Jurkat, Clone E6-1 (cell line): ENCODE data around the gene FAM219B.

Experiments
- DNase-seq: peaks from one replicate; pipeline ENCODE4 v3.0.0-alpha.2; 2011; ENCODE audit warnings: low read depth, low spot score
- H3K4me3 ChIP-seq: 2 replicates; pipeline ENCODE4 v1.5.1; 2011; ENCODE audit warnings: mild to moderate bottlenecking, low read length, control low read depth, moderate library complexity

The FAM219B gene

GRCh38 chr15:74857082-74857655 is 49.5 kb downstream of the FAM219B start:
- H3K4me3 ChIP-seq, result no peak overlapping the region
- DNase-seq, result no peak

GRCh38 chr15:74856537-74856936 is 50.1 kb downstream of the FAM219B start:
- no peak for DNase-seq
- no peak overlapping the region for H3K4me3 ChIP-seq

- H3K4me3 ChIP-seq, result no peak overlapping the region
- no peak for DNase-seq
These were observed 50.8 kb downstream of the FAM219B start for GRCh38 chr15:74855857-74856256.

- H3K4me3 ChIP-seq, result no peak overlapping the region
- no peak for DNase-seq
These were observed 52.1 kb downstream of the FAM219B start for GRCh38 chr15:74854453-74855022.

- H3K4me3 ChIP-seq, result no peak overlapping the region
- no peak for DNase-seq
These were observed 54.7 kb downstream of the FAM219B start for GRCh38 chr15:74851960-74852359.

GRCh38 chr15:74850393-74850792 is 56.3 kb downstream of the FAM219B start:
- H3K4me3 ChIP-seq, result no peak overlapping the region
- DNase-seq, result no peak
